ENCODE measurements around the gene FCGR2B.

- no peak for TF ChIP-seq TOX (CRISPR knock-in tag; IDR thresholded peaks at IDR 0.05; ENCODE audit: borderline replicate concordance)
- TF ChIP-seq, protein P1, sequence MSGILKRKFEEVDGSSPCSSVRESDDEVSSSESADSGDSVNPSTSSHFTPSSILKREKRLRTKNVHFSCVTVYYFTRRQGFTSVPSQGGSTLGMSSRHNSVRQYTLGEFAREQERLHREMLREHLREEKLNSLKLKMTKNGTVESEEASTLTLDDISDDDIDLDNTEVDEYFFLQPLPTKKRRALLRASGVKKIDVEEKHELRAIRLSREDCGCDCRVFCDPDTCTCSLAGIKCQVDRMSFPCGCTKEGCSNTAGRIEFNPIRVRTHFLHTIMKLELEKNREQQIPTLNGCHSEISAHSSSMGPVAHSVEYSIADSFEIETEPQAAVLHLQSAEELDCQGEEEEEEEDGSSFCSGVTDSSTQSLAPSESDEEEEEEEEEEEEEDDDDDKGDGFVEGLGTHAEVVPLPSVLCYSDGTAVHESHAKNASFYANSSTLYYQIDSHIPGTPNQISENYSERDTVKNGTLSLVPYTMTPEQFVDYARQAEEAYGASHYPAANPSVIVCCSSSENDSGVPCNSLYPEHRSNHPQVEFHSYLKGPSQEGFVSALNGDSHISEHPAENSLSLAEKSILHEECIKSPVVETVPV (CRISPR knock-in tag; IDR thresholded peaks at IDR 0.05): no peak
- no peak for TF ChIP-seq ZNF565 (CRISPR knock-in tag; conservative IDR thresholded peaks at IDR 0.05; ENCODE audit: low read depth)
- no peak for TF ChIP-seq ZNF8 (CRISPR knock-in tag; IDR thresholded peaks at IDR 0.05)
- TF ChIP-seq CREB5 (CRISPR knock-in tag; IDR thresholded peaks at IDR 0.05; ENCODE audit: low read depth): no peak
- TF ChIP-seq TSHZ2 (CRISPR knock-in tag; IDR thresholded peaks at IDR 0.05): no peak
- TF ChIP-seq TCF4 (CRISPR knock-in tag; IDR thresholded peaks at IDR 0.05; ENCODE audit: borderline replicate concordance): no peak
- TF ChIP-seq, protein P2, sequence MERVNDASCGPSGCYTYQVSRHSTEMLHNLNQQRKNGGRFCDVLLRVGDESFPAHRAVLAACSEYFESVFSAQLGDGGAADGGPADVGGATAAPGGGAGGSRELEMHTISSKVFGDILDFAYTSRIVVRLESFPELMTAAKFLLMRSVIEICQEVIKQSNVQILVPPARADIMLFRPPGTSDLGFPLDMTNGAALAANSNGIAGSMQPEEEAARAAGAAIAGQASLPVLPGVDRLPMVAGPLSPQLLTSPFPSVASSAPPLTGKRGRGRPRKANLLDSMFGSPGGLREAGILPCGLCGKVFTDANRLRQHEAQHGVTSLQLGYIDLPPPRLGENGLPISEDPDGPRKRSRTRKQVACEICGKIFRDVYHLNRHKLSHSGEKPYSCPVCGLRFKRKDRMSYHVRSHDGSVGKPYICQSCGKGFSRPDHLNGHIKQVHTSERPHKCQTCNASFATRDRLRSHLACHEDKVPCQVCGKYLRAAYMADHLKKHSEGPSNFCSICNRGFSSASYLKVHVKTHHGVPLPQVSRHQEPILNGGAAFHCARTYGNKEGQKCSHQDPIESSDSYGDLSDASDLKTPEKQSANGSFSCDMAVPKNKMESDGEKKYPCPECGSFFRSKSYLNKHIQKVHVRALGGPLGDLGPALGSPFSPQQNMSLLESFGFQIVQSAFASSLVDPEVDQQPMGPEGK (CRISPR knock-in tag; IDR thresholded peaks at IDR 0.05; ENCODE audit: borderline replicate concordance): no peak
Measured at GRCh38 chr1:161706113-161706481, 43.2 kb downstream of the FCGR2B start.

Data from SK-N-SH treated with all-trans-retinoic acid at 6 μM for 48 hours (cell line).